H54 (cell line): ENCODE data around the gene NEURL2.

Experiments
- DNase-seq: peaks from one replicate; pipeline ENCODE4 v3.0.0; 2011; ENCODE audit warnings: low spot score, mixed read lengths; ENCODE audit not compliant: insufficient read length
- FAIRE-seq: peaks from 3 replicates; lab custom pipeline; 2011; peaks lifted over from hg19 to GRCh38; lab: Jason Lieb, UNC
- POLR2A ChIP-seq: IDR thresholded peaks from 2 replicates; pipeline ENCODE4 v1.6.1; 2011; ENCODE audit warnings: low read depth, mild to moderate bottlenecking, low read length

NEURL2 gene

DNA sequence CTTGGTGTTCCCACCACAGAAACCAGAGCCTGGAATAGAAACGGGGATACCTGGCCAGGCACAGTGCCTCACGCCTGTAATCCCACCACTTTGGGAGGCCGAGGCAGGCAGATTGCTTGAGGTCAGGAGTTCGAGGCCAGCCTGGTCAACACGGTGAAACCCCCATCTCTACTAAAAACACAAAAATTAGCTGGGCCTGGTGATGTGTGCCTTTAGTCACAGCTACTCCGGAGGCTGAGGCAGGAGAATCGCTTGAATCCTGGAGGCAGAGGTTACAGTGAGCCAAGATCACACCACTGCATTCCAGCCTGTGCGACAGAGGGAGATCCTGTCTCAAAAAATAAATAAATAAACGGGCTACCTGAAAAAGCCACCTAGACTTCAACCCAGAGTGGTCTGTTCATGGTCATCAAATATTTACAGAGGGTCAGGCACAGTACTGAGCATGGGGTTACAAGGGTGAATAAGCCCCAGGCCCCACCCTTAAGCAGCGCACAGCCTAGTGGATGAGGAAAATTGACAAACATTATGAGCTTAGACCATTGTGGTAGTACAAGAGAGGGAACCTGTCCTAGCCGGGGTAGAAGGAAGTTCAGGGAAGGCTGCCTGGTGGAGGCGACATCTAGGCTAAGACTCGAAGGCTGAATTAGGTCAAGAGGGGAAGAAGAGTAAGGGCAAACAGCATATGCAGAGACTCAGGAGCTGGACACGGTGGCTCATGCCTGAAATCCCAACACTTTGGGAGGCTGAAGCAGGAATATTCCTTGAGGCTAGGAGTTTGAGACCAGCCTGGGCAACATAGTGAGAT, 36.3 kb upstream of the NEURL2 start:
- TF ChIP-seq POLR2A = no peak
- FAIRE-seq = no peak

DNA sequence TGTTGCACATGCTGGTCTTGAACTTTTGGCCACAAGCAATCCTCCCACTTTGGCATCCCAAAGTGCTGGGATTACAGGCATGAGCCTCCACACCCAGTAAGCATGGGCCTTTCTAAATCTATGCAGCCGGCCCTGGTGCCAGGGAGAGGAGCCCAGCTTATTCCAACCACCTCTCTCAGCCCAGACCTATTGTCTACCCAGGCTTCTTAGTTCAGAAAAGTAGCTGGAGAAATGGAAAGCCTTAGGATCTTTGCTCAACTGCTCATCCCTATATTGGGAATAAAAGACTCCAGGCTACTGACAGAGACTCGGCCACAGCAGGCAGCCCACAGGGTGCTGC, 35.7 kb upstream of the NEURL2 start:
- no peak for TF ChIP-seq POLR2A
- FAIRE-seq = no peak

More for the DNA sequence above, 36.3 kb upstream of the NEURL2 start:
- DNase-seq = no peak

GRCh38 chr20:45925821-45926506, 35.0 kb upstream of the NEURL2 start:
- FAIRE-seq = no peak
- no peak for TF ChIP-seq POLR2A
- no peak for DNase-seq

More for the DNA sequence above, 35.7 kb upstream of the NEURL2 start:
- DNase-seq = no peak

- no peak for TF ChIP-seq POLR2A
- no peak for FAIRE-seq
- DNase-seq = no peak
Observed at GRCh38 chr20:45924391-45925261, 33.6 kb upstream of the NEURL2 start.

GRCh38 chr20:45921337-45922189, 30.6 kb upstream of the NEURL2 start:
- TF ChIP-seq POLR2A = no peak
- DNase-seq = no peak
- no peak for FAIRE-seq

- FAIRE-seq (no peak), DNase-seq (no peak)
- TF ChIP-seq POLR2A = no peak
Observed at GRCh38 chr20:45920462-45921336, 29.7 kb upstream of the NEURL2 start.

DNA sequence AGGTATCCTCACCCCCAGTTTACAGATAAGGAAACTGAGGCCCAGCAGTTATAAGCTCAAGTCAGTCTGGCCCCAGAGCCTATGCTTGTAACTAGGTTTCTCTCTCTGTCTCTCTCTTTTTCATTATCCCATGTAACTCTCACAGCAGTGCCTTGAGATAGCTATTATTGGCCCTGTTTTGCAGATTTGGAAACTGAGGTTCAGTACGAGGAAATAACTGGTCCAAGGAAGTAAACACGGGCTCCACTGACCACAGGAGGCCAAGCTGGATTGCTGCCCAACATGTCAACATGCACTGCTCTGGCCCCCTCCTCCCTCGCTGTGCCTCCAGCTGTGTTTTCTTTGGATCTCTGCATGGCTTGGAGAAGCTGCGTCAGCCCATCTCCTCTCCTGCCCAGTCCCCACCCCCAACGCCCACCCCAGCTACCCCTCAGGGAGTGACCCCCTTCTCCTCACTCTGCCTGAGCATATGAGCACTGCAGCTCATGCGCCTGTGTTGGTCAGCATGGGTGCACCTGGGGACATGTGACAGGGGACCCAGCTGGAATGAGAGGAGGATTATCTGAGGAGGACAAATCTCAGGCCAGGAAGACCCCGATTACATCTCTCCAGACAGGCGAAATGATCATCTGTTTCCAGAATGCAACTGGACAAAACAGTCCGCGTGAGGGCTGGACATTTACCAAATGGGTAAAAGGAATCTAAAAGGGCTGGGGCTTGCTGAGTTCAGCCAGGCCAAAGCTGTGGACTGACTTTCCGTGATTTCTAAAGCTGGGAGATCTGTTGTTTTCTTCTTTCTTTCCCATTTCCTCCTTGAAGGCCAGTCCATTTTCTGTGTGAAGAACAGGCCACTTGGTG, 28.8 kb upstream of the NEURL2 start:
- no peak for DNase-seq
- no peak for FAIRE-seq
- TF ChIP-seq POLR2A = no peak

DNA sequence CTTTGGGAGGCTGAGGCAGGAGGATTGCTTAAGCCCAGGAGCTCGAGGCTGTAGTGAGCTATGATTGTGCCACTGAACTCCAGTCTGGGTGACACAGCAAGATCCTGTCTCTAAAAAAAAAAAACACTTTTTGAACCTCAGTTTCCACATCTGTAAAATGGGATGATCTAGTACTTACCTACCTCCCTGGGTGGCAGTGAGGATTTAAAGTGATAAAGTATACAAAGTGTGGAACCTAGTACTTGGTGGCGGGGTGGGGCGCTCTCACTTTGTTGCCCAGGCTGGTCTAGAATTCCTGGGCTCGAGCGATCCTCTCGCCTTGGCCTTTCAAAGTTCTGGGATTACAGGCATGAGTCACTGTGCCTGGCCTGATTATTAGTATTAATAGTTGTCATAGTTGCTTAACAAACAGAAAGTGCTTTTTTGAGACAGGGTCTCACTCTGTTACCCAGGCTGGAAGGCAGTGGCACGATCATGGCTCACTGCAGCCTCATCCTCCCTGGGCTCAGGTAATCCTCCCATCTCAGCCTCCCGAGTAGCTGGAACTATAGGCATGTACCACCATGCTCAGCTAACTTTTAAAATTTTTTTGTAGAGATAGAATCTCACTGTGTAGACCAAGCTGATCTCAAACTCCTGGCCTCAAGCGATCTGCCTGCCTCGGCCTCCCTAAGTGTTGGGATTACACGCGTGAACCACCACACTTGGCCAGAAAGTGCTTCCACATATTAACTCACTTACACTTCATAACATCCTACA, 27.9 kb upstream of the NEURL2 start:
- no peak for DNase-seq
- FAIRE-seq = no peak
- TF ChIP-seq POLR2A = no peak

DNA sequence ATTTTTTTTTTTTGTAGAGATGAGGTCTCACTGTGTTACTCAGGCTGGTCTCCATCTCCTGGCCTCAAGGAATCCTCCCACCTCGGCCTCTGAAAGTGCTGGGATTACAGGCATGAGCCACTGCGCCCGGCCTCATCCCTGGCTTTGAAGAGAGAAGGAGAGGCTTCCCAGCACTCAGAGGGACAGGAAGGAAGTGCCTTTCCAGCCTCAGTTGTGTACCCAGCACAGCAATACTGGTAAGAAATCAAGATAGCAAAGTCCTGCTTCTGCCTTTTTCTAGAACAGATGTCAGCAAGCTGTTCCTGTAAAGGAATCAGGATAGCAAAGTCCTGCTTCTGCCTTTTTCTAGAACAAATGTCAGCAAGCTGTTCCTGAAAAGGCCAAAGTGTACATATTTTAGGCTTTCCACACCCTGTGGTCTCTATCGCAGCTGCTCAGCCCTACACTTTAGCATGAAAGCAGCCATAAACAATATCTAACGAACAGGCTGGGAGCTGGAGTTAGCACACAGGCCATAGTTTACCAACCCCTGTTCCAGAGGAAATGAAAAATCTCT, 27.3 kb upstream of the NEURL2 start:
- FAIRE-seq (no peak), DNase-seq (no peak)
- no peak for TF ChIP-seq POLR2A

GRCh38 chr20:45917790-45918141, 26.8 kb upstream of the NEURL2 start:
- no peak for DNase-seq
- TF ChIP-seq POLR2A = no peak
- no peak for FAIRE-seq
